LNCaP clone FGC (cell line): ENCODE data around the gene ATP2C2.

Experiments used
- DNase-seq: peaks from one replicate; pipeline ENCODE4 v3.0.0-alpha.2; 2011; ENCODE audit warnings: low read depth
- H3K4me3 ChIP-seq: 2 replicates; pipeline ENCODE4 v1.5.1; 2011; ENCODE audit warnings: mild to moderate bottlenecking, low read depth, low read length, control low read depth
- CTCF ChIP-seq: IDR thresholded peaks from 2 replicates; pipeline ENCODE4 v1.5.1; 2012; ENCODE audit warnings: mild to moderate bottlenecking; ENCODE audit not compliant: control insufficient read depth, insufficient read depth; ENCODE audit errors: extremely low read depth

The ATP2C2 gene

GRCh38 chr16:84509032-84509950 lies 141.0 kb downstream of the ATP2C2 start:
- no peak for TF ChIP-seq CTCF
- no peak overlapping the region for H3K4me3 ChIP-seq
- DNase-seq: no peak

GRCh38 chr16:84511180-84511800 lies 143.0 kb downstream of the ATP2C2 start:
- TF ChIP-seq CTCF: peak; percentile 81
- DNase-seq: no peak
- H3K4me3 ChIP-seq: no peak overlapping the region

- no peak for TF ChIP-seq CTCF
- no peak for DNase-seq
- no peak overlapping the region for H3K4me3 ChIP-seq
Measured at GRCh38 chr16:84511831-84512230, 143.5 kb downstream of the ATP2C2 start.

- no peak overlapping the region for H3K4me3 ChIP-seq
- DNase-seq: no peak
- no peak for TF ChIP-seq CTCF
Measured at GRCh38 chr16:84513123-84513522, 144.8 kb downstream of the ATP2C2 start.

GRCh38 chr16:84513666-84514065 lies 145.3 kb downstream of the ATP2C2 start:
- TF ChIP-seq CTCF: no peak
- no peak for DNase-seq

More at GRCh38 chr16:84513666-84514065, 145.3 kb downstream of the ATP2C2 start:
- H3K4me3 ChIP-seq: no peak overlapping the region
